Immature natural killer cell (primary cell): ENCODE measurements around the gene SYNCRIP. TPM values are rescaled to one million over a fixed set of nuclear protein-coding genes. Genes with fewer than 3 reads are reported as not detected.
A peak's percentile ranks its signal among the peaks of the same experiment; 100 is the strongest.

Source experiments
- DNase-seq, 3 donors: peaks; one replicate each; pipeline ENCODE4 v3.0.0; 2022; ENCODE audit warnings: mixed read lengths in 1 of 3
- H3K27ac Mint-ChIP-seq, 6 donors: one replicate each; pipeline ENCODE4 v1.8.0; 2020; ENCODE audit warnings: mixed read lengths in 6 of 6, mild to moderate bottlenecking in 5 of 6, inconsistent platforms in 4 of 6, moderate library complexity in 3 of 6
- H3K27me3 Mint-ChIP-seq, 3 donors: one replicate each; pipeline ENCODE4 v1.8.0; 2020 to 2021; ENCODE audit warnings: low read depth in 3 of 3, mild to moderate bottlenecking in 3 of 3, mixed read lengths in 3 of 3, moderate library complexity in 3 of 3, inconsistent platforms in 1 of 3
- H3K36me3 Mint-ChIP-seq, 3 donors: one replicate each; pipeline ENCODE4 v1.8.0; 2020; ENCODE audit warnings: mixed read lengths in 3 of 3, inconsistent platforms in 2 of 3, mild to moderate bottlenecking in 2 of 3
- H3K4me1 Mint-ChIP-seq, 2 donors: one replicate each; pipeline ENCODE4 v1.8.0; 2020; ENCODE audit warnings: inconsistent platforms in 2 of 2, mild to moderate bottlenecking in 2 of 2, mixed read lengths in 2 of 2, moderate library complexity in 1 of 2
- H3K4me3 Mint-ChIP-seq, 5 donors: one replicate each; pipeline ENCODE4 v1.8.0; 2020; ENCODE audit warnings: mild to moderate bottlenecking in 5 of 5, mixed read lengths in 5 of 5, inconsistent platforms in 3 of 5, moderate library complexity in 3 of 5
- H3K9me3 Mint-ChIP-seq, 6 donors: one replicate each; pipeline ENCODE4 v1.8.0; 2020; ENCODE audit warnings: mild to moderate bottlenecking in 6 of 6, mixed read lengths in 6 of 6, inconsistent platforms in 4 of 6, moderate library complexity in 3 of 6
- polyA plus RNA-seq, 3 donors: library from polyadenylated mRNA; unstranded; fragments of 300-500 nt; fragmentation: Illumina TruSeq; gene quantifications; one replicate each; pipeline ENCODE4 v1.2.3, GENCODE V29; 2021

Gene SYNCRIP
- polyA plus RNA-seq, 3 donors from 2014 or later = 39.1 to 83.6 (median 46.8) TPM

- peaks cover 5 to 11% (median 10%) of the 10 kb centered on the region in 3 donors for H3K27me3 Mint-ChIP-seq
- H3K36me3 Mint-ChIP-seq = peaks cover 0 to 8% (median 4%) of the 10 kb centered on the region in 3 donors
- H3K4me3 Mint-ChIP-seq = peak overlapping the region; percentile 93 to 100 (median 98)
- no peak for DNase-seq
- no peaks in the 10 kb centered on the region for H3K9me3 Mint-ChIP-seq
- peaks cover 53 to 78% of the 10 kb centered on the region in 2 donors for H3K4me1 Mint-ChIP-seq
- peak overlapping the region; percentile 36 to 100 (median 62) for H3K27ac Mint-ChIP-seq
These were observed 33.5 kb upstream of the SYNCRIP start for GRCh38 chr6:85676086-85676729.

GRCh38 chr6:85675030-85675819, 32.5 kb upstream of the SYNCRIP start:
- H3K4me1 Mint-ChIP-seq = peaks cover 57 to 86% of the 10 kb centered on the region in 2 donors
- peak overlapping the region in 5 of 6 donors; percentile 16 to 68 (median 28) for H3K27ac Mint-ChIP-seq

GRCh38 chr6:85674604-85675003, 31.9 kb upstream of the SYNCRIP start:
- H3K27me3 Mint-ChIP-seq = peaks cover 5 to 11% (median 10%) of the 10 kb centered on the region in 3 donors
- no peak for DNase-seq
- H3K27ac Mint-ChIP-seq = peak overlapping the region in 4 of 6 donors; percentile 20 to 68 (median 34)
- peaks cover 60 to 86% of the 10 kb centered on the region in 2 donors for H3K4me1 Mint-ChIP-seq
- peaks cover 0 to 8% (median 4%) of the 10 kb centered on the region in 3 donors for H3K36me3 Mint-ChIP-seq
- H3K4me3 Mint-ChIP-seq = peak overlapping the region in 2 of 5 donors; percentile 18 to 97
- H3K9me3 Mint-ChIP-seq = no peaks in the 10 kb centered on the region

More at GRCh38 chr6:85675030-85675819, 32.5 kb upstream of the SYNCRIP start:
- Mint-ChIP-seq H3K27me3 (peaks cover 5 to 11% (median 10%) of the 10 kb centered on the region in 3 donors), H3K36me3 (peaks cover 0 to 8% (median 4%) of the 10 kb centered on the region in 3 donors), H3K4me3 (peak overlapping the region; percentile 23 to 100 (median 98)), H3K9me3 (no peaks in the 10 kb centered on the region)
- DNase-seq = no peak

GRCh38 chr6:85673198-85674139, 30.8 kb upstream of the SYNCRIP start:
- no peak for DNase-seq
- Mint-ChIP-seq H3K27me3 (peaks cover 3 to 9% (median 6%) of the 10 kb centered on the region in 3 donors), H3K27ac (peak overlapping the region in 5 of 6 donors; percentile 10 to 65 (median 17)), H3K36me3 (peaks cover 0 to 8% (median 4%) of the 10 kb centered on the region in 3 donors), H3K4me1 (peaks cover 67 to 90% of the 10 kb centered on the region in 2 donors), H3K9me3 (no peaks in the 10 kb centered on the region), H3K4me3 (no peak overlapping the region)

- Mint-ChIP-seq H3K4me3 (no peak overlapping the region), H3K27ac (peak overlapping the region in 4 of 6 donors; percentile 1 to 45 (median 38)), H3K36me3 (peaks cover 0 to 8% (median 4%) of the 10 kb centered on the region in 3 donors)
These were observed 29.9 kb upstream of the SYNCRIP start for GRCh38 chr6:85672623-85673022.

GRCh38 chr6:85672050-85672449, 29.4 kb upstream of the SYNCRIP start:
- DNase-seq = no peak
- H3K36me3 Mint-ChIP-seq = peaks cover 0 to 8% (median 4%) of the 10 kb centered on the region in 3 donors
- peak overlapping the region in 4 of 6 donors; percentile 29 to 56 (median 43) for H3K27ac Mint-ChIP-seq
- H3K4me3 Mint-ChIP-seq = no peak overlapping the region
- no peaks in the 10 kb centered on the region for H3K9me3 Mint-ChIP-seq
- H3K4me1 Mint-ChIP-seq = peaks cover 60 to 83% of the 10 kb centered on the region in 2 donors
- no peaks in the 10 kb centered on the region for H3K27me3 Mint-ChIP-seq

More at GRCh38 chr6:85672623-85673022, 29.9 kb upstream of the SYNCRIP start:
- H3K4me1 Mint-ChIP-seq = peaks cover 65 to 88% of the 10 kb centered on the region in 2 donors
- no peaks in the 10 kb centered on the region for H3K9me3 Mint-ChIP-seq
- no peak for DNase-seq
- H3K27me3 Mint-ChIP-seq = peaks cover 0 to 3% (median 0%) of the 10 kb centered on the region in 3 donors

GRCh38 chr6:85670573-85670972, 27.9 kb upstream of the SYNCRIP start:
- no peak overlapping the region for H3K4me3 Mint-ChIP-seq
- H3K27ac Mint-ChIP-seq = peak overlapping the region; percentile 31 to 97 (median 80)
- H3K36me3 Mint-ChIP-seq = peaks cover 4 to 8% (median 4%) of the 10 kb centered on the region in 3 donors
- DNase-seq = no peak
- H3K27me3 Mint-ChIP-seq = no peaks in the 10 kb centered on the region
- H3K9me3 Mint-ChIP-seq = no peaks in the 10 kb centered on the region
- H3K4me1 Mint-ChIP-seq = peaks cover 45 to 68% of the 10 kb centered on the region in 2 donors

- Mint-ChIP-seq H3K27me3 (no peaks in the 10 kb centered on the region), H3K36me3 (peaks cover 4 to 8% (median 5%) of the 10 kb centered on the region in 3 donors), H3K4me3 (peak overlapping the region; percentile 55 to 88 (median 74)), H3K4me1 (peaks cover 38 to 60% of the 10 kb centered on the region in 2 donors), H3K27ac (peak overlapping the region; percentile 84 to 97 (median 94)), H3K9me3 (no peaks in the 10 kb centered on the region)
- peak; percentile 42 to 61 (median 54) for DNase-seq
These were observed 27.1 kb upstream of the SYNCRIP start for GRCh38 chr6:85669735-85670194.

- Mint-ChIP-seq H3K36me3 (peaks cover 3 to 19% (median 3%) of the 10 kb centered on the region in 3 donors), H3K27me3 (no peaks in the 10 kb centered on the region), H3K9me3 (no peaks in the 10 kb centered on the region), H3K4me3 (no peak overlapping the region), H3K27ac (no peak overlapping the region), H3K4me1 (no peaks in the 10 kb centered on the region)
- DNase-seq = no peak
These were observed 19.6 kb upstream of the SYNCRIP start for GRCh38 chr6:85662251-85662650.

GRCh38 chr6:85660181-85660611, 17.5 kb upstream of the SYNCRIP start:
- H3K9me3 Mint-ChIP-seq = no peaks in the 10 kb centered on the region
- H3K4me1 Mint-ChIP-seq = no peaks in the 10 kb centered on the region
- DNase-seq = no peak
- no peaks in the 10 kb centered on the region for H3K27me3 Mint-ChIP-seq
- no peak overlapping the region for H3K4me3 Mint-ChIP-seq
- H3K36me3 Mint-ChIP-seq = peaks cover 3 to 19% (median 5%) of the 10 kb centered on the region in 3 donors
- no peak overlapping the region for H3K27ac Mint-ChIP-seq

- Mint-ChIP-seq H3K4me3 (no peak overlapping the region), H3K9me3 (no peaks in the 10 kb centered on the region), H3K27me3 (peaks cover 0 to 4% (median under 1%) of the 10 kb centered on the region in 3 donors), H3K36me3 (no peaks in the 10 kb centered on the region), H3K4me1 (peaks cover 0 to under 1% of the 10 kb centered on the region in 2 donors), H3K27ac (no peak overlapping the region)
- no peak for DNase-seq
These were observed 7.9 kb upstream of the SYNCRIP start for GRCh38 chr6:85650606-85651005.

GRCh38 chr6:85644279-85644762, 1.6 kb upstream of the SYNCRIP start:
- peak overlapping the region; percentile 82 to 96 (median 94) for H3K27ac Mint-ChIP-seq

More at GRCh38 chr6:85644279-85644762, 1.6 kb upstream of the SYNCRIP start:
- Mint-ChIP-seq H3K9me3 (no peaks in the 10 kb centered on the region), H3K27me3 (peaks cover 14 to 32% (median 25%) of the 10 kb centered on the region in 3 donors), H3K4me3 (peak overlapping the region; percentile 88 to 93 (median 89)), H3K36me3 (peaks cover under 1 to 16% (median 7%) of the 10 kb centered on the region in 3 donors), H3K4me1 (peaks cover 37 to 40% of the 10 kb centered on the region in 2 donors)
- DNase-seq = no peak
